Choroid plexus epithelial cell (primary cell): ENCODE measurements around the gene NKPD1.

ENCODE experiments used
- DNase-seq: peaks from one replicate; pipeline ENCODE4 v3.0.0-alpha.2; 2010; ENCODE audit warnings: low read depth
- H3K4me3 ChIP-seq: 2 replicates; pipeline ENCODE4 v1.5.1; 2011; ENCODE audit warnings: low read depth, mild to moderate bottlenecking, control low read depth, low read length, moderate library complexity
- TF ChIP-seq, protein P1 (sequence below): conservative IDR thresholded peaks from 2 replicates; pipeline ENCODE4 v1.5.1; 2011; ENCODE audit warnings: low read depth, mild to moderate bottlenecking, control low read depth, inconsistent platforms, low read length, moderate library complexity

NKPD1 gene

GRCh38 chr19:45160870-45161737 lies at the start of gene NKPD1:
Gene NKPD1 (minus strand): TSS chr19:45160982. CDS start chr19:45160150, 832 bp downstream.
- TF ChIP-seq, protein P1, sequence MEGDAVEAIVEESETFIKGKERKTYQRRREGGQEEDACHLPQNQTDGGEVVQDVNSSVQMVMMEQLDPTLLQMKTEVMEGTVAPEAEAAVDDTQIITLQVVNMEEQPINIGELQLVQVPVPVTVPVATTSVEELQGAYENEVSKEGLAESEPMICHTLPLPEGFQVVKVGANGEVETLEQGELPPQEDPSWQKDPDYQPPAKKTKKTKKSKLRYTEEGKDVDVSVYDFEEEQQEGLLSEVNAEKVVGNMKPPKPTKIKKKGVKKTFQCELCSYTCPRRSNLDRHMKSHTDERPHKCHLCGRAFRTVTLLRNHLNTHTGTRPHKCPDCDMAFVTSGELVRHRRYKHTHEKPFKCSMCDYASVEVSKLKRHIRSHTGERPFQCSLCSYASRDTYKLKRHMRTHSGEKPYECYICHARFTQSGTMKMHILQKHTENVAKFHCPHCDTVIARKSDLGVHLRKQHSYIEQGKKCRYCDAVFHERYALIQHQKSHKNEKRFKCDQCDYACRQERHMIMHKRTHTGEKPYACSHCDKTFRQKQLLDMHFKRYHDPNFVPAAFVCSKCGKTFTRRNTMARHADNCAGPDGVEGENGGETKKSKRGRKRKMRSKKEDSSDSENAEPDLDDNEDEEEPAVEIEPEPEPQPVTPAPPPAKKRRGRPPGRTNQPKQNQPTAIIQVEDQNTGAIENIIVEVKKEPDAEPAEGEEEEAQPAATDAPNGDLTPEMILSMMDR, result no peak
- no peak for DNase-seq
- no peak within 1 kb of the TSS for H3K4me3 ChIP-seq

DNA sequence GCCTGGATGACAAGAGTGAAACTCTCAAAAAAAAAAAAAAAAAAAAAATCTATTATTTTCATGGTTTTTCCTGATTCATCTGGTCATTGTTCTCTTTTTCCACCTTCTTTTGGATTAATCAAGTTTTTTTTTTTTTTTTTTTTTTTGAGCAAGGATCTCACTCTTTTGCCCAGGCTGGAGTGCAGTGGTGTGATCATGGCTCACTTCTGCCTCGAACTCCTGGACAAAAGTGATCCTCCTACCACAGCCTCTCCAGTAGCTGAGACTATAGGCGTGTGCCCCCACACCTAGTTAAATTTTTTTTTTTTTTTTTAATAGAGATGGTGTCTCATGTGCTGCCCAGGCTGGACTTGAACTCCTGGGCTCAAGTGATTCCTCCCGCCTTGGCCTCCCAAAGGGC lies 45.5 kb upstream of the NKPD1 start:
- TF ChIP-seq, protein P1, result no peak
- no peak overlapping the region for H3K4me3 ChIP-seq
- no peak for DNase-seq

DNA sequence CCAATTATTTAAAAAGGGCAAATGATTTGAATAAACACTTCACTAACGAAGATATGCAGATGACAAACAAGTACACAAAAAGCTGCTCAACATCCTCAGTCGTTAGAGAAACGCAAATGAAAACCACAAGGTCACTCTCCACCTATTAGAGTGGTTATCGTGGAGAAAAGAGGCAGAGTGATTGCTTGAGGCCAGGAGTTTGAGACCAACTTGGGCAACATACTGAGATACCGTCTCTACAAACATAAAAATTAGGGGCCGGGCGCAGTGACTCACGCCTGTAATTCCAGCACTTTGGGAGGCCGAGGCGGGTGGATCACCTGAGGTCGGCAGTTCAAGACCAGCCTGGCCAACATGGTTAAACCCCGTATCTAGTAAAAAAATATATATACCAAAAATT lies 45.0 kb upstream of the NKPD1 start:
- H3K4me3 ChIP-seq, result no peak overlapping the region
- TF ChIP-seq, protein P1, result no peak
- DNase-seq, result no peak

- no peak overlapping the region for H3K4me3 ChIP-seq
- DNase-seq, result no peak
- TF ChIP-seq, protein P1, result no peak
Measured at GRCh38 chr19:45202637-45203036, 41.9 kb upstream of the NKPD1 start.

GRCh38 chr19:45200568-45200967 lies 39.8 kb upstream of the NKPD1 start:
- peak; percentile 85 for DNase-seq
- TF ChIP-seq, protein P1, result peak; percentile 73
- no peak overlapping the region for H3K4me3 ChIP-seq

- TF ChIP-seq, protein P1, result no peak
- H3K4me3 ChIP-seq, result no peak overlapping the region
- DNase-seq, result peak; percentile 16
Measured at GRCh38 chr19:45195764-45196163, 35.0 kb upstream of the NKPD1 start.

DNA sequence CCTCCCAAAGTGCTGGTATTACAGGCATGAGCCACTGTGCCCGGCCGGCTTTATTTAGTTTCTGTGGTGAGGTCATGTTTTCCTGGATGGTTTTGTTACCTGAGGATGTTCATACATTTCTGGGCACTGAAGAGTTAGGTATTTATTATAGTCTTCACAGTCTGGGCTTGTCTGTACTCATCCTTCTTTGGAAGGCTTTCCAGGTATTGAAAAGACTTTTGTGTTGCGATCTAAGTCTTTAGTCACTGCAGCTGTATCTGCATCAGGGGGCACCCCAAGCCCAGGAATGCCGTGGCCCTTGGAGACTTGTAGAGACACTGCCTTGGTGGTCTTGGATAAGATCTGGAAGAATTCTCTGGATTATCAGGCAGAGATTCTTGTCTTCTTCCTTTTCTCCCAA lies 30.6 kb upstream of the NKPD1 start:
- no peak for DNase-seq
- no peak overlapping the region for H3K4me3 ChIP-seq
- TF ChIP-seq, protein P1, result no peak
